Neutrophil (primary cell): ENCODE measurements around the gene F2RL3.

ENCODE experiments used
- H3K27ac ChIP-seq: fragments of 200-600 bp; sonication (generic); 2 replicates; pipeline ENCODE4 v1.5.1; 2016; ENCODE audit warnings: mild to moderate bottlenecking, moderate library complexity
- H3K27me3 ChIP-seq: fragments of 200-600 bp; sonication (generic); 2 replicates; pipeline ENCODE4 v1.6.0; 2016; ENCODE audit warnings: mild to moderate bottlenecking
- H3K36me3 ChIP-seq: fragments of 200-600 bp; sonication (generic); 2 replicates; pipeline ENCODE4 v1.5.1; 2017
- H3K4me1 ChIP-seq, 2 experiments: fragments of 200-600 bp in 1 of 2; sonication (generic) in 1 of 2; 1 replicate in 1 of 2; 2 replicates in 1 of 2; pipeline versions ENCODE4 v1.5.1 to v1.6.1; 2013 to 2016; ENCODE audit warnings: low read depth in 1 of 2, low read length in 1 of 2, mild to moderate bottlenecking in 1 of 2, moderate library complexity in 1 of 2; ENCODE audit not compliant: control insufficient read depth in 1 of 2, insufficient read depth in 1 of 2
- H3K4me3 ChIP-seq, 2 experiments: fragments of 200-600 bp in 1 of 2; sonication (generic) in 1 of 2; 1 replicate in 1 of 2; 2 replicates in 1 of 2; pipeline ENCODE4 v1.5.1; 2013 to 2016; ENCODE audit warnings: low read depth in 1 of 2, low read length in 1 of 2, mild to moderate bottlenecking in 1 of 2, moderate library complexity in 1 of 2
- H3K9me3 ChIP-seq: fragments of 200-600 bp; sonication (generic); 2 replicates; pipeline ENCODE4 v1.5.1; 2016
- CTCF ChIP-seq: fragments of 200-600 bp; sonication (generic); IDR thresholded peaks from 2 replicates; pipeline ENCODE4 v1.5.1; 2016; ENCODE audit warnings: antibody characterized with exemption

F2RL3 gene

GRCh38 chr19:16886305-16886880 lies 2.4 kb upstream of the F2RL3 start:
- Histone ChIP-seq H3K9me3 (peaks cover 2% of the 10 kb centered on the region), H3K4me3 (no peak overlapping the region), H3K27ac (no peak overlapping the region), H3K36me3 (no peaks in the 10 kb centered on the region), H3K4me1 (peaks cover 0 to 4% of the 10 kb centered on the region in 2 experiments), H3K27me3 (peaks cover 39% of the 10 kb centered on the region)
- TF ChIP-seq CTCF: no peak

GRCh38 chr19:16887353-16888265 lies 1.2 kb upstream of the F2RL3 start:
- no peaks in the 10 kb centered on the region for H3K36me3 ChIP-seq
- peaks cover 51% of the 10 kb centered on the region for H3K27me3 ChIP-seq
- peaks cover 0 to 4% of the 10 kb centered on the region in 2 experiments for H3K4me1 ChIP-seq
- TF ChIP-seq CTCF: no peak
- H3K27ac ChIP-seq: no peak overlapping the region
- H3K9me3 ChIP-seq: no peaks in the 10 kb centered on the region
- no peak overlapping the region for H3K4me3 ChIP-seq

GRCh38 chr19:16889366-16889882 lies 625 bp downstream of the F2RL3 start:
- Histone ChIP-seq H3K4me1 (peaks cover 0 to 4% of the 10 kb centered on the region in 2 experiments), H3K27ac (no peak overlapping the region), H3K36me3 (no peaks in the 10 kb centered on the region), H3K27me3 (peaks cover 69% of the 10 kb centered on the region), H3K4me3 (no peak overlapping the region), H3K9me3 (no peaks in the 10 kb centered on the region)
- TF ChIP-seq CTCF: no peak

GRCh38 chr19:16889883-16890460 lies 1.2 kb downstream of the F2RL3 start:
- no peaks in the 10 kb centered on the region for H3K36me3 ChIP-seq
- no peak overlapping the region for H3K27ac ChIP-seq
- H3K4me3 ChIP-seq: no peak overlapping the region
- no peak for TF ChIP-seq CTCF
- peaks cover 75% of the 10 kb centered on the region for H3K27me3 ChIP-seq
- H3K4me1 ChIP-seq: peaks cover 0 to 4% of the 10 kb centered on the region in 2 experiments
- H3K9me3 ChIP-seq: no peaks in the 10 kb centered on the region

GRCh38 chr19:16890461-16891184 lies 1.8 kb downstream of the F2RL3 start:
- Histone ChIP-seq H3K4me1 (peaks cover 0 to 4% of the 10 kb centered on the region in 2 experiments), H3K9me3 (no peaks in the 10 kb centered on the region), H3K27me3 (peaks cover 81% of the 10 kb centered on the region), H3K36me3 (no peaks in the 10 kb centered on the region), H3K27ac (no peak overlapping the region), H3K4me3 (no peak overlapping the region)
- TF ChIP-seq CTCF: no peak
